CD4-positive, alpha-beta T cell treated with Interleukin-15 for 1 hour (primary cell): ENCODE data around the gene KCNF1.
"Not testable (repeated sequence)": the region's sequence is repeated elsewhere in the genome, so short reads cannot be mapped to it uniquely, and the experiment has no call there.

ENCODE experiments used
- DNase-seq: peaks from one replicate; pipeline ENCODE4 v3.0.0-alpha.2; 2020

The KCNF1 gene

GRCh38 chr2:10947005-10947440 is 35.3 kb downstream of the KCNF1 start:
- no peak for DNase-seq

DNA sequence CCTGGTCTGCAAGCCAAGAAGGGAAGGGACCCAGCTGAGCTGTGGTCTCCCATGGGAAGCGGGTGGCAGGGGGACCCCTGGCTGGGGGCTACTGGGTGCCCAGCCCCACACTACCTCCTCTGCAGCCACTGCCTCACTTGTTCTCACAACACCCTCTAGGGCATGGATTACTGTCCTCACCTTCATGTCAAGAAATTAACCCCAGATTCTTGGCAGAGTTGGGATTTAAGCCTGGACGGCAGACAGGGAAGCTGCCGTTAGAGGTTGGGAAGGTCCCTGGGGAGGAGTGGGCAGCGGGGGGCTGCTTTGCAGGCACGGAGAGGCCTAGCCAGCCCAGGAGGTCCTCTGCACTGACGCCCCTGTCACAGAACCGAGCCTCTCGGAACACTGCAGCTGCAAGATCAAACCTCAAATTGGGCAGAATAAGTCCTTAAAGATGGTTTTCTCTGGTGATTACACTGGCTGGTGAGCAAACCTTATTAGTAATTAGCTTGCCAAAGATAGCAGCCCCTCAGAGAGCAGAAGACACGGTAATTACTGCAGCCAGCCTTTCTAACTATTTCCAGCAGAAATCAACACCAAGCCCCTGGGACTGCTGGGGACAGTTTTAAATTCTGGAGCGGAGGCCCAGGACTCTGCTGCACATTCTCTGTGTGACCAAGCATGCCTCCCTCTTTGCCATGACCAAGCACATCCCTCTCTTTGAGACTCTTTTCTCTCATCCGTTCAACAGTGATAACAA is 35.9 kb downstream of the KCNF1 start:
- DNase-seq = no peak

- no peak for DNase-seq
Measured at GRCh38 chr2:10948188-10948564, 36.4 kb downstream of the KCNF1 start.

GRCh38 chr2:10948606-10949230 is 37.0 kb downstream of the KCNF1 start:
- no peak for DNase-seq

- no peak for DNase-seq
Measured at GRCh38 chr2:10949835-10950234, 38.1 kb downstream of the KCNF1 start.

- no peak for DNase-seq
Measured at GRCh38 chr2:10951558-10952414, 40.1 kb downstream of the KCNF1 start.

DNA sequence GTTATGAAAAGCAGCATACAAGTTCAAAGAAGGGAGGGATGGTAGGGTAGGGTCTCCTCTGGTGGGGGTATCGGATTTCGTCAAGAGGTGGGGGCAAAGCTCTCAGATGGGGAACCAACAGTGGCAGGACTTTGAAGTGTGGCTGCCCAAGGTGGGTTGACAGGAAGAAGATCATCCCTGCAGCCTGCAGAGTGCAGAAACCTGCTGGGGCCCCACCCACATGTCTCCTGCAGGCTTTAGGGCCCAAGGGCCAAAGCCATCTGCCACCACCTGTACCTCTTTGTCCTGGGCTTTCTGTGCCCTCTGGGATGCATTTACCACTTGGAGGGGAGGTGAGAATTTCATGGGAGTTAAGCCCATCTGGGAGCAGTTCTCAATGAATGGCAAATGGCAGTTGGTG is 42.7 kb downstream of the KCNF1 start:
- DNase-seq = peak; percentile 0

DNA sequence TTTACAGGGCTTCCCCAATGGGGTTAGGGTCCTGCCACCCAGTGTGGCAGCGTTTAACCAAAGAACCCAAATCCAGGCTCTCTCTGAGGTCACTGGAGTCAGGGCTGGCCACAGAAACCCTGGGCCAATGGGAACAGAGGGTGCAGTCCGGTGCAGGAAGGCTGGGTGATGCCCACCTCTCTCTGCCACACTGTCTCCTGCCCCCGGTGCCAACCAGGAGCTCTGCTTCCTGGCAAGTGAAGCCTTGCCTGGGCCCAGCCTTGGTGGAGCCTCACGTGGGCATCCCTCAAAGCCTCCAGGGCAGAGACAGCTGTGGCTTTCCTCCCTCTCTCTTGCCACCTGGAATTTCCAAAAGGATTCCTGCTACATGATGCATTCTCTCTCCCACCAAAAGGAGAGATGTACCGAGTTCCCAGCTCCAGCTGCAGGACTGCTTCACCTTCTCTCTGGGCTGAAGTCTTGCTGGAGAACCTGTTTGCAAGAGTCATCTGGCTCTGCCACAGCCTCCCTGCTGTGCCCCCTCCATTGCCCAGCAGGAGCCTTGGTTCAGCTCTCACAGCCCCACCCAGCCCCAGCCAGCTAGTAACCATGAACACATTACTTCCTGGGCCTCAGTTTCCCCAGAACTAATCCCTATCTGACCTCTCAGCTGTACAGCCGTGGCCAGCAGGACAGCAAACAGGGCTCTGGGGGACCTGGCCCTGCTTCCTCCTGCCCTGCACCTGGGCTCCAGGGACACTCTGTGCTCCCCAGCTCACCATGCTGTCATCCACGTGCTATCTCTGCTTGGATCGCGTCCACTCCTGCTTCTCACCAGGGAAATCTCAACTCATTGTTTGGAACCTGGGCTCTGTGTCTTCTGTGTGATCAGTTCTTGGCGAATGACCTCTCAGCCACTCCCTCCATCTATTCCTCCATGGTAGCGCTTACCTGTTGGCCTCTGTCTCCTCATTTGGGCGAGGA is 43.4 kb downstream of the KCNF1 start:
- DNase-seq = peak; percentile 16

- DNase-seq = no peak
Measured at GRCh38 chr2:10956006-10956790, 44.5 kb downstream of the KCNF1 start.

- no peak for DNase-seq
Measured at GRCh38 chr2:10957391-10957790, 45.7 kb downstream of the KCNF1 start.

DNA sequence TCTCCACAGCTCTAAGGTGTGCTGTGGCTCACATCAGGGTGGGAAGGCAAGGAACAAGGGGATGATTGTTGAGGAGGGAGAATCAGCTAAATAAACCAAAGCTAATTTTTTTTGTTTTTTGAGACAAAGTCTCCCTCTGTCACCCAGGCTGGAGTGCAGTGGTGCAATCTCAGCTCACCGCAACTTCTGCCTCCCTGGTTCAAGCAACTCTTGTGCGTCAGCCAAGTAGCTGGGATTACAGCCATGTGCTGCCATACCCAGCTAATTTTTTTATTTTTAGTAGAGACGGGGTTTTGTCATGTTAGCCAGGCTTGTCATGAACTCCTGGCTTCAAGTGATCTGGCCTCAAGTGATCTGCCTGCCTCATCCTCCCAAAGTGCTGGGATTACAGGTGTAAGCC is 46.7 kb downstream of the KCNF1 start:
- DNase-seq = not testable (repeated sequence)

DNA sequence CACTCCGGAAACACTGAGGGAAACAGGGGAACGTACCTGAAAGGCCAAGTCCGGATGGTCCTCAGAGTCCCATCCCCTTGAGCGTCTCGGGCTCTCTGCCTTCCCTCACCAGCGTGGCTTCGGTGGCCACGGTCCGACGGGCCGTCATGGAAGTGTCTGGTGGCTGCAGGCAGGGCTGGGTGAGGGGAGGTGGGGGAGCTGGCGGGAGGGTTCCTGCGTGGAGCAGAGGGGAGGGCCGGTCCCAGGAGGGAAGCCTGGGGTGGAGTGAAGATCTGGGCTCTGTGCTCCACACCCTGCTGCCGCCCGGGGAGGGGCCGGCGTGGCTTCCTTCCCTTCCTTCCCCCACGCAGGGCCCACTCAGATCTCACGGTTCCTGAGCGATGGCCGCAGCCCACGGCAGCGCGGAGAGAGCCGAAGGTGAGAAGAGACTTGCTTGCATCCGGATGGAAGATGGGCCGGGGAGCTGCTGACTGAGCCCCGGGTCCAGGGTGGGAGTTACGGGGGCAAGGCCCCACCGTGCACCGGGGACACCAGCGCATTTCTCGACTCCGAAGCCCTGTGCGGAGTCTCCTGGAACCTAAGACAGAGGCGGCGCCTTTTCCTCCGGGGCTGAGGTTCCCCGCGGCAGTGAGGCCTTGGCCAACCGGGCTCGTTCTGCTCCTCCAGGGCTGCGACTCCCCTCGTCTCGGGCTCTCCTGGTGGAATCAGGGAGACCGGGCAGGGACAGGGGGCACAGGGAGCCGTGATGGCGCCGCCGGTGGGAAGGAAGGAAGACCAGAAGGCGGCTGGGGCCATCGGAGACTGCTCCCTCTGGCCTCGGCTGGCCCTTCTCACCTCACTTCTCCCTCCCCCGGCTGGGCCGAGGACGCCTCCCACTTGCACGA is 49.1 kb downstream of the KCNF1 start:
- no peak for DNase-seq

GRCh38 chr2:10961490-10961875 is 49.7 kb downstream of the KCNF1 start:
- no peak for DNase-seq

DNA sequence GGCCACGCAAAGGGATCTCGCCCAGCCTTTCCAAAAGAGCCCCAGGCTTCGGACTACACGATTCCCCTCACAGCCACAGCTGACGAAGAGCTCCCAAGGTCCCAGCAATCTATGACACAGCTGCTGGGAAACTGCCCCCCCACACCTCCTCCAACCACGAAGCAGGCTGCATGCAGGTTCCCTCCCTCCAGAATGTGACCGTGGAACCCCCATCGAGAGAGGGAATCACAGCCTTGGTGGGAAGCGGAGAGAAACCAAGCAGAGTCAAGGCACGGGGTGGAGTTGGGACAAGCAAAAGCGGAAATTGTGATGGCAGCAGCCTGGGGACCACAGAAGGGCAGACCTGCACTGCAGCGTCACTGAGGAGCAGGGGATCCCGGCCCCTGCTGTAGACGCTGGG is 50.3 kb downstream of the KCNF1 start:
- no peak for DNase-seq

- DNase-seq = no peak
Measured at GRCh38 chr2:10963155-10963554, 51.4 kb downstream of the KCNF1 start.
